ENCODE results near the gene UTF1.

The UTF1 gene

GRCh38 chr10:133205146-133205545, 24.9 kb upstream of the UTF1 start:
- Histone ChIP-seq H3K27me3 (ENCODE audit: control insufficient read depth, insufficient read depth, low read length) (no peaks in the 10 kb centered on the region), H3K4me1 (ENCODE audit: control insufficient read depth, insufficient read depth, low read length) (no peaks in the 10 kb centered on the region), H3K4me3 (ENCODE audit: low read depth, low read length) (no peak overlapping the region), H3K9me3 (ENCODE audit: control insufficient read depth, insufficient read depth, low read length) (no peaks in the 10 kb centered on the region), H3K36me3 (ENCODE audit: control insufficient read depth, insufficient read depth, low read length) (peaks cover 10% of the 10 kb centered on the region), H3K9ac (ENCODE audit: low read depth, low read length) (no peak overlapping the region)

DNA sequence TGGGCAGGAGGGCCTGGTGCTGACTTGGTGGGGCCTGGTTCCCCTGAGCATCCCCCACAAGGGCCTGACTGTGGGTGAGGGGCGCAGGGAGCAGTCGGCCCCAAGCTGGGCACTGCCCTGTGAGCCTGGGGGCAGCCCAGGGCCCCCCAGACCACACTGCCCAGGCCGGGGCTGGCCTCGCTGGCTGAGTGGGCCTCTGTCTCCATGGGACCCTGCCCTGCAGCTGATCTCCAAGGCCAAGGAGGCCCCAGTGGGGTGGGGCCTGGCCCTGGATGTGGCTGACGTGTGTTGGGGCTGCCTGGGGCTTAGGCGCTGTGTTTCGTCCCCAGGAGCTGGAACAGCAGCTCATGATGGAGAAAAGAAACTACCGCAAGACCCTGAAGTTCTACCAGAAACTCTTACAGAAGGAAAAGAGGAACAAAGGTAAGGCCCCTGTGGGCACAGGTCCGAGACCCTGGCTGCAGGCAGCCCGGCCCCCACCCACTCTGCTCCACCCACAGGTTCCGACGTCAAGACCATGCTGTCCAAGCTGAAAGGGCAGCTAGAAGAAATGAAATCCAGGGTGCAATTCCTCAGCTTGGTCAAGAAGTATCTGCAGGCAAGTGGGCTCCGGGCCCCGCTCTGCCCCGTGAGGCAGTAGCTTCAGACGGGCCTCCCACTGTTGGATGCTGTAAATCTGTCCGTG, 23.5 kb upstream of the UTF1 start:
- H3K9me3 ChIP-seq (ENCODE audit: control insufficient read depth, insufficient read depth, low read length), result no peaks in the 10 kb centered on the region
- no peak overlapping the region for H3K9ac ChIP-seq (ENCODE audit: low read depth, low read length)
- H3K27me3 ChIP-seq (ENCODE audit: control insufficient read depth, insufficient read depth, low read length), result no peaks in the 10 kb centered on the region
- no peaks in the 10 kb centered on the region for H3K4me1 ChIP-seq (ENCODE audit: control insufficient read depth, insufficient read depth, low read length)
- peaks cover 7% of the 10 kb centered on the region for H3K36me3 ChIP-seq (ENCODE audit: control insufficient read depth, insufficient read depth, low read length)
- no peak overlapping the region for H3K4me3 ChIP-seq (ENCODE audit: low read depth, low read length)

DNA sequence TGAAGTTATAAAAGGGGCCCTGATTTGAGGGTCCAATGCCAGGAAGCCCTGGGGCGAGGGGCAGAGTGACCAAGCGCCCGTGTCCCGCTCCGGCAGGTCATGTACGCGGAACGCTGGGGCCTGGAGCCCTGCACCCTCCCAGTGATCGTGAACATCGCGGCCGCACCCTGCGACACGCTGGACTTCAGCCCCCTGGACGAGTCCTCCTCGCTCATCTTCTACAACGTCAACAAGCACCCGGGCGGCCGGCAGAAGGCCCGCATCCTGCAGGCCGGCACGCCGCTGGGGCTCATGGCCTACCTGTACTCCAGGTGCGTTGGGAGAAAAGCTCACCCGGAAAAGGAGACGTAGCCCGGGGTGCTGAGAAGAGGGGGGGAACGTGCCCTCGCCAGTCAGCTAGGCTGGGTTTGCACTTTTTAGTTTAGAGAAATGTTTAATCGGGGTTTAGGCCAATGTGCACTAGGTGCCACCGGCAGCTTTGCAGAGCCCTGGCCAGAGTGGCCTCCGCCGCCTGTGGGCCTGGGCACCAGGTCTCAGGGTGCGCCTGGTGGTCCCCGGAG, 22.9 kb upstream of the UTF1 start:
- H3K27me3 ChIP-seq (ENCODE audit: control insufficient read depth, insufficient read depth, low read length), result no peaks in the 10 kb centered on the region
- H3K4me3 ChIP-seq (ENCODE audit: low read depth, low read length), result no peak overlapping the region
- no peaks in the 10 kb centered on the region for H3K9me3 ChIP-seq (ENCODE audit: control insufficient read depth, insufficient read depth, low read length)

GRCh38 chr10:133207627-133208026, 22.4 kb upstream of the UTF1 start:
- Histone ChIP-seq H3K27me3 (ENCODE audit: control insufficient read depth, insufficient read depth, low read length) (no peaks in the 10 kb centered on the region), H3K9ac (ENCODE audit: low read depth, low read length) (no peak overlapping the region), H3K36me3 (ENCODE audit: control insufficient read depth, insufficient read depth, low read length) (peaks cover 3% of the 10 kb centered on the region), H3K4me1 (ENCODE audit: control insufficient read depth, insufficient read depth, low read length) (no peaks in the 10 kb centered on the region), H3K4me3 (ENCODE audit: low read depth, low read length) (no peak overlapping the region), H3K9me3 (ENCODE audit: control insufficient read depth, insufficient read depth, low read length) (no peaks in the 10 kb centered on the region)

More for the DNA sequence above, 22.9 kb upstream of the UTF1 start:
- Histone ChIP-seq H3K4me1 (ENCODE audit: control insufficient read depth, insufficient read depth, low read length) (no peaks in the 10 kb centered on the region), H3K9ac (ENCODE audit: low read depth, low read length) (no peak overlapping the region), H3K36me3 (ENCODE audit: control insufficient read depth, insufficient read depth, low read length) (peaks cover 3% of the 10 kb centered on the region)

- H3K36me3 ChIP-seq (ENCODE audit: control insufficient read depth, insufficient read depth, low read length), result peaks cover 3% of the 10 kb centered on the region
- no peaks in the 10 kb centered on the region for H3K9me3 ChIP-seq (ENCODE audit: control insufficient read depth, insufficient read depth, low read length)
- H3K9ac ChIP-seq (ENCODE audit: low read depth, low read length), result no peak overlapping the region
- no peak overlapping the region for H3K4me3 ChIP-seq (ENCODE audit: low read depth, low read length)
- no peaks in the 10 kb centered on the region for H3K27me3 ChIP-seq (ENCODE audit: control insufficient read depth, insufficient read depth, low read length)
- no peaks in the 10 kb centered on the region for H3K4me1 ChIP-seq (ENCODE audit: control insufficient read depth, insufficient read depth, low read length)
These were observed 21.6 kb upstream of the UTF1 start for GRCh38 chr10:133208466-133208865.

DNA sequence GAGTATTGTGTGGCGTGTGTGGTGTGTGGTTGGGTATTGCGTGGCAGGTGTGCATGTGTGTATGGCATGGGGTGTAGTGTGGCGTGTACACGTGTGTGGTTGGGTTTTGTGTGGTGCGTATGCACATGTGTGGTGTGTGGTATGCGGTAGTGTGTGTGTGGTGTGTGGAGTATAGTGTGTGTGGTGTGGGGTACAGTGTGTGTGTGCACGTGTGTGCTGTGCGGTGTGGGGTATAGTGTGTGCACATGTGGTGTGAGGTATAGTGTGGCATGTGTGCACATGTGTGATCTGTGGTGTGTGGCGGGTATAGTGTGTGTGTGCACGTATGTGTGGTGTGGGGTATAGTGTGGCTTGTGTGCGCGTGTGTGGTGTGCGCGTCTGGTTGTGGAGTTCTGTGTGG, 20.9 kb upstream of the UTF1 start:
- no peaks in the 10 kb centered on the region for H3K27me3 ChIP-seq (ENCODE audit: control insufficient read depth, insufficient read depth, low read length)
- no peak overlapping the region for H3K4me3 ChIP-seq (ENCODE audit: low read depth, low read length)
- H3K36me3 ChIP-seq (ENCODE audit: control insufficient read depth, insufficient read depth, low read length), result peaks cover 6% of the 10 kb centered on the region
- no peaks in the 10 kb centered on the region for H3K4me1 ChIP-seq (ENCODE audit: control insufficient read depth, insufficient read depth, low read length)
- H3K9ac ChIP-seq (ENCODE audit: low read depth, low read length), result no peak overlapping the region
- no peaks in the 10 kb centered on the region for H3K9me3 ChIP-seq (ENCODE audit: control insufficient read depth, insufficient read depth, low read length)

DNA sequence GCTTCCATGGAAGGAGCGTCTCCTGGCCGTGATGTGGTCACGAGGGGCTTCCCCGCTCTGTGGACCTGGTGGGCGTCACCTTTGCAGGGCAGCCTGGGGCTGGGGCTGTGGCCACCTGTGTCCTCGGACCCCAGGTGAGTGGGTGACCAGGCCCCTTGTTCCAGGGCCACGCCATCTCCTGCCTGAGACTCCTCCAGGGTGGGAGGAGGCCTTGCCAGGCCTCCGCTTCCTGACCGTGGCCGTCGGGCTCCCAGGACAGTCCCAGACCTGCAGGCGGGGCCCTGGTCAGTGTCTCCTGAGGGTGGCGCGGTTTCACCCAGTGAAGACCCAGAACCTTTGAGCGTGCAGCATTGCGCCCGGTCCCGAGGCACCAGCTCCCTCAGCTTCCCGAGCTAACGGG, 20.4 kb upstream of the UTF1 start:
- Histone ChIP-seq H3K36me3 (ENCODE audit: control insufficient read depth, insufficient read depth, low read length) (peaks cover 4% of the 10 kb centered on the region), H3K4me1 (ENCODE audit: control insufficient read depth, insufficient read depth, low read length) (no peaks in the 10 kb centered on the region), H3K4me3 (ENCODE audit: low read depth, low read length) (no peak overlapping the region), H3K9ac (ENCODE audit: low read depth, low read length) (no peak overlapping the region), H3K9me3 (ENCODE audit: control insufficient read depth, insufficient read depth, low read length) (no peaks in the 10 kb centered on the region), H3K27me3 (ENCODE audit: control insufficient read depth, insufficient read depth, low read length) (no peaks in the 10 kb centered on the region)

DNA sequence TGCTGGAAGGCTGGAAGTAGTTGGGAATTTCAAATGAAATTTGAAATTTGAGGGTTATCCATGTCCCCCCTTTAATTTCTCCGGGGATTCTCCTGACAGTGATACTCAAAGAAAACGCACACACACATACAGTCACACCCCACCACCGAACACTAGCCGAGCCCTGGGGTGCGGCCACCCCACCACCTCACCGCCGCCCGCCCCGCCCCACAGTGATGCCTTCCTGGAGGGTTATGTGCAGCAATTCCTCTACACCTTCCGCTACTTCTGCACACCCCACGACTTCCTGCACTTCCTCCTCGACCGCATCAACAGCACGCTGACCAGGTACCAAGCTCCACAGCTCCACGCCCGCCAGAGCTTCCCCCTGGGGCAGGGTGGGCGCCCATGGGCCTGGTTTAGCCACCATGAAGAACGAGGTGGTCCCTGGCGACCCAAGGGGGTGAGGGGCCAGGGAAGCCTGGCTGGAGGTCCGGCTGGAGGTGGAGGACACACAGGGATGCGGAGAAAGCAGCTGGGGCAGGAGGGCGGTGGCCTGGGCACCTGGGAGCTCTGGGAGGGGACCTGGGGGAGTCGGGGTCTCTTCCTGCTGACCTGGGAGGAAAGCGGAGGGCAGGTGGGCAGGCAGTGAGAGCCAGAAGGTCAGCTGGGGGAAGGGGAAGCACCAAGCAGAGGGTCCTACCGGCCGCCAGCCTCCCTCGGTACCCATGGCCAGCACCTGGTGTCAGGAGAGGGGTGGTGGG, 19.4 kb upstream of the UTF1 start:
- H3K9me3 ChIP-seq (ENCODE audit: control insufficient read depth, insufficient read depth, low read length), result no peaks in the 10 kb centered on the region
- H3K27me3 ChIP-seq (ENCODE audit: control insufficient read depth, insufficient read depth, low read length), result no peaks in the 10 kb centered on the region
- peaks cover 9% of the 10 kb centered on the region for H3K36me3 ChIP-seq (ENCODE audit: control insufficient read depth, insufficient read depth, low read length)
- H3K9ac ChIP-seq (ENCODE audit: low read depth, low read length), result no peak overlapping the region
- no peaks in the 10 kb centered on the region for H3K4me1 ChIP-seq (ENCODE audit: control insufficient read depth, insufficient read depth, low read length)
- no peak overlapping the region for H3K4me3 ChIP-seq (ENCODE audit: low read depth, low read length)

DNA sequence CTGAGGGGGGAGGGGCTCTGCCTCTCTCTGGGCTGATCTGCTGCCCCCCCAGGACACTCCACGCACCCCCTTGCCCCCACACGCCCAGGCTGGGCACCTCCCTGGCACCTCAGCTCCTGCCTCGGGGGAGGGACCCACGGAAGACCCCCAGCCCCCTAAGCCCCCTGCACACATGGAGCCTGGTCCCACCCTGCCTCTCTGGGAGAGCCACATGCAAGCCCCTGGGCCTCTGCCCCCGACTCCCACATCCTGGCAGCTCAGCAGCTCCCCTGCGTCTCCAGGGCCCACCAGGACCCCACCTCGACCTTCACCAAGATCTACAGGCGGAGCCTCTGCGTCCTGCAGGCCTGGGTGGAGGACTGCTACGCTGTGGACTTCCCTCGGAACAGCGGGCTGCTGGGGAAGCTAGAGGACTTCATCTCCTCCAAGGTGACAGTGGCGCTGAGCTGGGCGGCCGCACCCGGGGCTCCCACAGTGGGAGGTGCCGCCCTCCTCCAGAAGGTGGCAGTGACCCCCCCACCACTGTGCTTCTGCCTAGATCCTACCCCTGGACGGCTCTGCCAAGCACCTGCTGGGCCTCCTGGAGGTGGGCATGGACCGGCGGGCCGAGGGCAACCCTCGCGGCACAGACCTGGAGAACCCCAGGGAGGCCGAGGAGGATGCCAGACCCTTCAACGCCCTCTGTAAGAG, 18.7 kb upstream of the UTF1 start:
- no peaks in the 10 kb centered on the region for H3K27me3 ChIP-seq (ENCODE audit: control insufficient read depth, insufficient read depth, low read length)
- H3K9me3 ChIP-seq (ENCODE audit: control insufficient read depth, insufficient read depth, low read length), result no peaks in the 10 kb centered on the region
- H3K36me3 ChIP-seq (ENCODE audit: control insufficient read depth, insufficient read depth, low read length), result peaks cover 14% of the 10 kb centered on the region
- H3K4me3 ChIP-seq (ENCODE audit: low read depth, low read length), result no peak overlapping the region
- H3K9ac ChIP-seq (ENCODE audit: low read depth, low read length), result no peak overlapping the region
- H3K4me1 ChIP-seq (ENCODE audit: control insufficient read depth, insufficient read depth, low read length), result no peaks in the 10 kb centered on the region

DNA sequence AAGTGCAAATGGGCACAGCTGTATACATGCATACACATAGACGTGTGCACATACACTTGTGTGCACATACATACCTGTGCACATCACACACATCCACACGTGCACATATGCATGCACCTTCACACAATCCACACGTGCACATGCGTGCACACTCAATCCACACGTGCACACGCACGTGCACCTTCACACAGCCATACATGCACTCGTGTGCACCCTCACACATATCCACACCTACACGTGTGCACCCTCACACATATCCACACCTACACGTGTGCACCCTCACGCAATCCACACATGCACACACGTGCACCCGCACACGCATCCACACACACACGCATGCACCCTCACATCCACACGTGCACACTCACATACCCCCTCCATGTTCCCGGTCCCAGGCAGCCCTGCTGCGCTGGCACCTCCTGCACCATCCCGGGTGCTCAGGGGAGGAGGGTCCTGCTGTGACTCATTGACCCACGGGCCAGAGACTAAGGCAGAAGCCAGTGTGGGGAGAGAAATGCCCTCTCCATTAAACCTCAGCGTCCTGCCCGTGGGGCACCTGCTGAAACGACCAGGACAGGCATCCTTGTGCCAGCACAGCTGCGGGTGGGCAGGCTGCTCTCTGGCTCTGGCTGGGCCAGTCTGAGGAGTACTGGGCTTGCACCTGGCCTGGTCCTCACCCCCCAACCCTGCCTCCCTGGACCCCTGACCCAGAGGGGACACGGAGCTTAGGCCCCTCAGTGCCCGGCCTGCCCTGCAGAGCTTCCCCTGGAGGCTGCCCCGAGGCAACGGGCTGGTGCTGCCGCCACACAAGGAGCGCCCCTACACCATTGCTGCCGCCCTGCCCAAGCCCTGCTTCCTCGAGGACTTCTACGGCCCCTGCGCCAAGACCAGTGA, 17.8 kb upstream of the UTF1 start:
- Histone ChIP-seq H3K4me3 (ENCODE audit: low read depth, low read length) (no peak overlapping the region), H3K4me1 (ENCODE audit: control insufficient read depth, insufficient read depth, low read length) (no peaks in the 10 kb centered on the region), H3K9me3 (ENCODE audit: control insufficient read depth, insufficient read depth, low read length) (no peaks in the 10 kb centered on the region), H3K9ac (ENCODE audit: low read depth, low read length) (no peak overlapping the region), H3K27me3 (ENCODE audit: control insufficient read depth, insufficient read depth, low read length) (no peaks in the 10 kb centered on the region), H3K36me3 (ENCODE audit: control insufficient read depth, insufficient read depth, low read length) (peaks cover 14% of the 10 kb centered on the region)

GRCh38 chr10:133212853-133213494, 17.0 kb upstream of the UTF1 start:
- peaks cover 14% of the 10 kb centered on the region for H3K36me3 ChIP-seq (ENCODE audit: control insufficient read depth, insufficient read depth, low read length)
- no peak overlapping the region for H3K9ac ChIP-seq (ENCODE audit: low read depth, low read length)
- H3K4me3 ChIP-seq (ENCODE audit: low read depth, low read length), result no peak overlapping the region
- no peaks in the 10 kb centered on the region for H3K9me3 ChIP-seq (ENCODE audit: control insufficient read depth, insufficient read depth, low read length)
- H3K4me1 ChIP-seq (ENCODE audit: control insufficient read depth, insufficient read depth, low read length), result no peaks in the 10 kb centered on the region
- H3K27me3 ChIP-seq (ENCODE audit: control insufficient read depth, insufficient read depth, low read length), result no peaks in the 10 kb centered on the region
